HepG2 (cell line): ENCODE results near the gene BBC3. TPM values are rescaled to one million over a fixed set of nuclear protein-coding genes. Genes with fewer than 3 reads are reported as not detected.
A peak's percentile ranks its signal among the peaks of the same experiment; 100 is the strongest.

Experiments
- BHLHE40 ChIP-seq: IDR thresholded peaks from 2 replicates; pipeline ENCODE4 v1.6.1; 2011; ENCODE audit warnings: low read length, improper control_type of control experiment
- CENPT ChIP-seq: sonication (generic); formaldehyde crosslinking; IDR thresholded peaks from 2 replicates; pipeline ENCODE4 v1.8.0; 2022; ENCODE audit warnings: low read depth, mild to moderate bottlenecking, moderate library complexity, missing genetic modification reagents
- E2F2 ChIP-seq: sonication (generic); formaldehyde crosslinking; IDR thresholded peaks from 2 replicates; pipeline ENCODE4 v1.4.0; 2020; ENCODE audit warnings: missing genetic modification reagents, borderline replicate concordance
- ELF3 ChIP-seq: IDR thresholded peaks from 2 replicates; pipeline ENCODE4 v1.6.1; 2016; ENCODE audit warnings: missing genetic modification reagents, missing compliant biosample characterization
- HNRNPUL1 ChIP-seq: fragments of 200-400 bp; formaldehyde crosslinking; IDR thresholded peaks from 2 replicates; pipeline ENCODE4 v1.6.1; 2017; ENCODE audit warnings: low read depth, mild to moderate bottlenecking, low read length, moderate library complexity
- MTA1 ChIP-seq: sonication (generic); formaldehyde crosslinking; IDR thresholded peaks from 2 replicates; pipeline ENCODE4 v1.4.0; 2020; ENCODE audit warnings: missing genetic modification reagents, mild to moderate bottlenecking, borderline replicate concordance
- PHF21A ChIP-seq: sonication (generic); formaldehyde crosslinking; IDR thresholded peaks from 2 replicates; pipeline ENCODE4 v1.5.0; 2020; ENCODE audit warnings: mild to moderate bottlenecking, missing genetic modification reagents
- PITX1 ChIP-seq: sonication (generic); formaldehyde crosslinking; IDR thresholded peaks from 2 replicates; pipeline ENCODE4 v1.5.1; 2020; ENCODE audit warnings: mild to moderate bottlenecking, missing genetic modification reagents
- SP1 ChIP-seq, 2 experiments: fragments of 450-650 bp in 1 of 2; sonication (generic) in 1 of 2; formaldehyde crosslinking in 1 of 2; IDR thresholded peaks; 2 replicates each; pipeline versions ENCODE4 v1.4.0 to v1.6.1; 2016 to 2020; ENCODE audit warnings: missing genetic modification reagents in 1 of 2
- ZBTB40 ChIP-seq, 2 experiments: fragments of 450-650 bp in 1 of 2; sonication (generic) in 1 of 2; formaldehyde crosslinking in 1 of 2; IDR thresholded peaks; 2 replicates each; pipeline versions ENCODE4 v1.6.1 to v1.8.0; 2016 to 2022; ENCODE audit warnings: antibody characterized with exemption in 1 of 2, mild to moderate bottlenecking in 1 of 2, missing genetic modification reagents in 1 of 2
- ZKSCAN5 ChIP-seq: sonication (generic); formaldehyde crosslinking; IDR thresholded peaks from 2 replicates; pipeline ENCODE4 v1.5.1; 2020; ENCODE audit warnings: mild to moderate bottlenecking, missing genetic modification reagents
- ZNF138 ChIP-seq: sonication (generic); formaldehyde crosslinking; IDR thresholded peaks from 2 replicates; pipeline ENCODE4 v1.5.0; 2020; ENCODE audit warnings: mild to moderate bottlenecking, low read depth, missing genetic modification reagents
- ZNF414 ChIP-seq: sonication (generic); formaldehyde crosslinking; IDR thresholded peaks from 2 replicates; pipeline ENCODE4 v1.5.0; 2020; ENCODE audit warnings: missing genetic modification reagents
- ZNF709 ChIP-seq: sonication (generic); formaldehyde crosslinking; IDR thresholded peaks from 2 replicates; pipeline ENCODE4 v1.5.0; 2020; ENCODE audit warnings: mild to moderate bottlenecking, missing genetic modification reagents
- ZNF772 ChIP-seq: sonication (generic); formaldehyde crosslinking; IDR thresholded peaks from 2 replicates; pipeline ENCODE4 v1.5.0; 2020; ENCODE audit warnings: mild to moderate bottlenecking, missing genetic modification reagents
- polyA plus RNA-seq, 8 experiments: library from polyadenylated mRNA; depleted of rRNA in 3 of 8; stranded (reverse) in 7 of 8; unstranded in 1 of 8; fragments of >200 nt; fragmentation: Illumina TruSeq in 4 of 8; extraction: Trizol in 4 of 8; gene quantifications; 2 replicates each; pipeline versions ENCODE4 v1.2.1 to v1.2.3, GENCODE V29; 2011 to 2016; ENCODE audit warnings: low read depth in 4 of 8, missing spikeins in 1 of 8, mixed read lengths in 1 of 8; ENCODE audit not compliant: insufficient read depth in 1 of 8
- total RNA-seq, 5 experiments: library from RNA; depleted of rRNA; stranded (reverse); fragments of >200 nt; fragmentation: Illumina TruSeq; extraction: Trizol; gene quantifications; 2 replicates each; pipeline ENCODE4 v1.2.3, GENCODE V29; 2016; ENCODE audit warnings: low read depth in 1 of 5
- TF ChIP-seq, protein P1 (sequence below): sonication (generic); formaldehyde crosslinking; IDR thresholded peaks from 2 replicates; pipeline ENCODE4 v1.4.0; 2020; ENCODE audit warnings: missing genetic modification reagents

The BBC3 gene
- total and polyA plus RNA-seq, 2 of the 13 experiments (the other 11 are each of a cell fraction or from before 2014, with no cell fraction given), result 6.1 to 8.8 TPM

DNA sequence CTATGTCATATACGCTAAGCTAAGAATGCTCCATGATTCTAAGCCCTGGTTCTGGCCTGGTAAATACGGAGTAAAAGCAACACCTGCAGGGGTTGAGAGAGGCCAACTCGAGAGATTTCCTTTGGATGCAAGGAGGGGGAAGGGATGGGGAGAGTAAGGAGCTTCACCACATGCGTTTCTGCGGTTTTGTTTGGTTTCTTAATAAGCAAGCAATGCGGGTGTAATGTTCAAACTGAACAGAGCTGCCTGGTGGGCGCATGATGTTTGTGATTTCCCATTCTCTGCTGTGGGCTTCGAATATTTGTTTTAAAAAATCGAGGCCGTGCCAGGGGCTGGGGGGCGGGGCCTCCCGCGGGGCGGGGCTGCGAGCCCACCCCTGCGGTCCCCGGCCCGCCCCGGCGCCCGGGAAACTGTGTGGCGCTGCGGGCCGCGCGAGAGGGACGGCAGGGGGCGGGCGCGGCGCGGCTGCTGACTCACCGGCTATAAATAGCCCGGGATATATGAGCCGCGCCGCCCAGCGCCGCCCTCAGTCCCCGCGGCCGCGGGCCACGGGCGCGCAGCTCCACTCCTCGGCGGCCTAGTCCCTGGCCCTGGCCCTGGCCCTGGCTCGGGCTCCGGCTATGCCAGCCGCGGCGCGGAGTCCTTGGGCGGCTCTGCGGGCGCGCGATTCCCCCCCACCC is 5.1 kb downstream of the BBC3 start (continued):
- no peak for TF ChIP-seq ZNF414 (CRISPR knock-in tag)
- TF ChIP-seq BHLHE40, result peak; percentile 51; the same call in 1 of the 2 replicates
- no peak for TF ChIP-seq PITX1 (CRISPR knock-in tag)
- TF ChIP-seq ZNF138 (CRISPR knock-in tag), result 0 out of 2 replicates have a peak, but pooled peaks have one; percentile 43
- TF ChIP-seq ZKSCAN5 (CRISPR knock-in tag), result no peak
- TF ChIP-seq PHF21A (CRISPR knock-in tag), result peak; percentile 74
- no peak for TF ChIP-seq ZNF772 (CRISPR knock-in tag)
- TF ChIP-seq ZNF709, result peak; percentile 77; the same call in 1 of the 2 replicates
- TF ChIP-seq ZBTB40 (IDR thresholded peaks at IDR 0.05), result no peak
- 0 out of 2 replicates have a peak, but pooled peaks have one; percentile 13 for TF ChIP-seq ZBTB40 (CRISPR knock-in tag; IDR thresholded peaks at IDR 0.05)
- 0 out of 2 replicates have a peak, but pooled peaks have one; percentile 67 for TF ChIP-seq E2F2 (CRISPR knock-in tag)
- no peak for TF ChIP-seq MTA1 (CRISPR knock-in tag)
- peak; percentile 26; the same call in 1 of the 2 replicates for TF ChIP-seq ELF3 (CRISPR knock-in tag)
- TF ChIP-seq, protein P1, sequence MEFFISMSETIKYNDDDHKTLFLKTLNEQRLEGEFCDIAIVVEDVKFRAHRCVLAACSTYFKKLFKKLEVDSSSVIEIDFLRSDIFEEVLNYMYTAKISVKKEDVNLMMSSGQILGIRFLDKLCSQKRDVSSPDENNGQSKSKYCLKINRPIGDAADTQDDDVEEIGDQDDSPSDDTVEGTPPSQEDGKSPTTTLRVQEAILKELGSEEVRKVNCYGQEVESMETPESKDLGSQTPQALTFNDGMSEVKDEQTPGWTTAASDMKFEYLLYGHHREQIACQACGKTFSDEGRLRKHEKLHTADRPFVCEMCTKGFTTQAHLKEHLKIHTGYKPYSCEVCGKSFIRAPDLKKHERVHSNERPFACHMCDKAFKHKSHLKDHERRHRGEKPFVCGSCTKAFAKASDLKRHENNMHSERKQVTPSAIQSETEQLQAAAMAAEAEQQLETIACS (CRISPR knock-in tag), result 0 out of 2 replicates have a peak, but pooled peaks have one; percentile 34
- TF ChIP-seq CENPT, result 0 out of 2 replicates have a peak, but pooled peaks have one; percentile 48
- no peak for TF ChIP-seq SP1 (IDR thresholded peaks at IDR 0.05)
- TF ChIP-seq SP1 (CRISPR knock-in tag; IDR thresholded peaks at IDR 0.05), result peak; percentile 81; the same call in 1 of the 2 replicates
- TF ChIP-seq HNRNPUL1, result peak; percentile 57; the same call in 1 of the 2 replicates
